Measurements from ENCODE around the gene TNRC6C. TPM values are rescaled to one million over a fixed set of nuclear protein-coding genes. Genes with fewer than 3 reads are reported as not detected.

The TNRC6C gene
- total and polyA plus RNA-seq, 2 donors: 11.8 to 12.0 TPM

- H3K27ac ChIP-seq (ENCODE audit: low read depth in 1 of 2, low read length in 1 of 2): peak overlapping the region in 1 of 2 donors; percentile 75
- DNase-seq (ENCODE audit: low read depth in 6 of 9, low spot score in 9 of 9): no peak
- H3K36me3 ChIP-seq (ENCODE audit: control insufficient read depth in 2 of 2, insufficient read depth in 2 of 2, low read length in 1 of 2): peaks cover 27 to 89% of the 10 kb centered on the region in 2 donors
- WGBS: 77% methylated on average over 6 of the region's 6 CpGs
- H3K9me3 ChIP-seq (ENCODE audit: control insufficient read depth in 2 of 2, insufficient read depth in 1 of 2, low read length in 1 of 2): no peaks in the 10 kb centered on the region
- H3K4me3 ChIP-seq (ENCODE audit: low read length in 2 of 2): peak overlapping the region; percentile 11 to 31
- H3K27me3 ChIP-seq (ENCODE audit: control insufficient read depth in 2 of 2, insufficient read depth in 1 of 2, low read length in 1 of 2): no peaks in the 10 kb centered on the region
- peaks cover 0 to 4% of the 10 kb centered on the region in 2 donors for H3K4me1 ChIP-seq (ENCODE audit: control insufficient read depth in 2 of 2, insufficient read depth in 2 of 2, low read length in 2 of 2)
Measured at GRCh38 chr17:78041386-78042179, 83.1 kb downstream of the TNRC6C start.

GRCh38 chr17:78042542-78042941, 84.0 kb downstream of the TNRC6C start:
- Histone ChIP-seq H3K27me3 (ENCODE audit: control insufficient read depth in 2 of 2, insufficient read depth in 1 of 2, low read length in 1 of 2) (no peaks in the 10 kb centered on the region), H3K9me3 (ENCODE audit: control insufficient read depth in 2 of 2, insufficient read depth in 1 of 2, low read length in 1 of 2) (no peaks in the 10 kb centered on the region), H3K4me1 (ENCODE audit: control insufficient read depth in 2 of 2, insufficient read depth in 2 of 2, low read length in 2 of 2) (peaks cover 0 to 4% of the 10 kb centered on the region in 2 donors), H3K27ac (ENCODE audit: low read depth in 1 of 2, low read length in 1 of 2) (no peak overlapping the region), H3K4me3 (ENCODE audit: low read length in 2 of 2) (no peak overlapping the region), H3K36me3 (ENCODE audit: control insufficient read depth in 2 of 2, insufficient read depth in 2 of 2, low read length in 1 of 2) (peaks cover 24 to 87% of the 10 kb centered on the region in 2 donors)
- WGBS: 98% methylated on average over 5 of the region's 5 CpGs
- DNase-seq (ENCODE audit: low read depth in 6 of 9, low spot score in 9 of 9): no peak

DNA sequence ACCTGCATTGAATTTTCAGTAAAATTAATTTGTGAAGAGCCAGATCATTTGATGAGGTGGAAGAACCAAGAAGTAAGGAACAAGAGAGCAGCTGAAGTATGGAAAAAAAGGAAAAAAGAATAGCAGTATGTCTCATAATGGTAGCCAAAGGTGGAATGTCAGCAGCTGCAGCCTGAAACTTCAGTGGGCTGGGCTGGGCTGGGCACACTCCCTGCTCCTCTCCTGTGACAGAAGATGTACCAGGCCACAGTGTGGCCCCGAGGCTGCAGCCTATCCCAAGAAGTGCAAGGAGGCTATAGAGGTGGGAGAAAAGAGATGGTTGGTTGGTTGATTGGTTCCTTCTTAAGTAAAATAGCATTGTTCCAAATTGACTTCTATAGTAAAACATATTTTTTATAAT, 84.5 kb downstream of the TNRC6C start:
- Histone ChIP-seq H3K4me1 (ENCODE audit: control insufficient read depth in 2 of 2, insufficient read depth in 2 of 2, low read length in 2 of 2) (peaks cover 0 to 4% of the 10 kb centered on the region in 2 donors), H3K9me3 (ENCODE audit: control insufficient read depth in 2 of 2, insufficient read depth in 1 of 2, low read length in 1 of 2) (no peaks in the 10 kb centered on the region), H3K36me3 (ENCODE audit: control insufficient read depth in 2 of 2, insufficient read depth in 2 of 2, low read length in 1 of 2) (peaks cover 22 to 85% of the 10 kb centered on the region in 2 donors), H3K4me3 (ENCODE audit: low read length in 2 of 2) (no peak overlapping the region), H3K27ac (ENCODE audit: low read depth in 1 of 2, low read length in 1 of 2) (no peak overlapping the region), H3K27me3 (ENCODE audit: control insufficient read depth in 2 of 2, insufficient read depth in 1 of 2, low read length in 1 of 2) (no peaks in the 10 kb centered on the region)
- 100% methylated on average over 1 of the region's 1 CpG for whole genome bisulfite sequencing
- no peak for DNase-seq (ENCODE audit: low read depth in 6 of 9, low spot score in 9 of 9)

DNA sequence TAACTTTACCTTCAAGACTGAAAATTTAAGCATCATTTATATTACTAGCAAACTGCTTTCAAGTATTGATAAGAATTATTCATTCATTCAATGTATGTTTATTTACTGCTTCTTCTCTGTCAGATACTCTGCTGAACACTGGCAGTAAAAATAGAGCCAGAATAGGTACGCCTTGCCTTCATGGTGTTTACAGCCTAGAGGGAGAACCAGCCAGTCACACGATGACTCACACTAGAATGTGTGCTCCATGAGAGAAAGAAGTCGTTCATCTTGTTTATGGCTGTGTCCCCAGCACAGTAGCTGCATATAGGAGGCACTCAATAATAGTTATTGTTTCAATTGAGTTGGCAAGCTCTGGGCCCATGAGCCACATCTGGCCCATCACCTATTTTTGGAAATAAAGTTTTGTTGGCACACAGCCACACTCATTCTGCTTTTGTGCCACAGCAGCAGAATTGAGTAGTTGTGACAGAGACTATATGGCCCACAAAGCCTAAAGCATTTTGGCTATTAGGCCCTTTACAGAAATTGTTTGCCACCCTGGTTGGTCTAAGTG, 85.9 kb downstream of the TNRC6C start:
- DNase-seq (ENCODE audit: low read depth in 6 of 9, low spot score in 9 of 9): no peak
- Histone ChIP-seq H3K9me3 (ENCODE audit: control insufficient read depth in 2 of 2, insufficient read depth in 1 of 2, low read length in 1 of 2) (no peaks in the 10 kb centered on the region), H3K27ac (ENCODE audit: low read depth in 1 of 2, low read length in 1 of 2) (no peak overlapping the region), H3K4me1 (ENCODE audit: control insufficient read depth in 2 of 2, insufficient read depth in 2 of 2, low read length in 2 of 2) (peaks cover 0 to 4% of the 10 kb centered on the region in 2 donors), H3K36me3 (ENCODE audit: control insufficient read depth in 2 of 2, insufficient read depth in 2 of 2, low read length in 1 of 2) (peaks cover 28 to 88% of the 10 kb centered on the region in 2 donors), H3K4me3 (ENCODE audit: low read length in 2 of 2) (no peak overlapping the region), H3K27me3 (ENCODE audit: control insufficient read depth in 2 of 2, insufficient read depth in 1 of 2, low read length in 1 of 2) (no peaks in the 10 kb centered on the region)
- 85% methylated on average over 3 of the region's 3 CpGs for WGBS

DNA sequence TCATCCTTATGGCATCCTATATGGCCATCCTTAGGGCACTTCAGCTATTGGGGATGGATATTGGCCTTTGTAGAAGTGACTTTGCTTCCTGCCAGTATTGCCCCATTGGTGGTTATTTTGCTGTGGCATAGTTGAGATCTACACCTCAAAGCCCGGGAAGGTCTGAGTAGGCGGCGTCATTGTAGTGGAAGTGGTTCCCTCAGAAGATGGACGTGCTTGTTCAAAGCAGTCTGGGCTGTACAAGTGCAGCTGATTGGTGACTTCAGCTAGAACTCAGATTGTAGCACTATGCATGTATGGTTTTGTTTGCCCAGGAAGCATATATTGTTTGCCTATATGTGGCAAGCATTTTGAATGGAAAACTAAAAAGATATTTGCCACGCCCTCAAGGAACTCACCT, 86.8 kb downstream of the TNRC6C start:
- no peaks in the 10 kb centered on the region for H3K4me1 ChIP-seq (ENCODE audit: control insufficient read depth in 2 of 2, insufficient read depth in 2 of 2, low read length in 2 of 2)
- 95% methylated on average over 5 of the region's 5 CpGs for WGBS

DNA sequence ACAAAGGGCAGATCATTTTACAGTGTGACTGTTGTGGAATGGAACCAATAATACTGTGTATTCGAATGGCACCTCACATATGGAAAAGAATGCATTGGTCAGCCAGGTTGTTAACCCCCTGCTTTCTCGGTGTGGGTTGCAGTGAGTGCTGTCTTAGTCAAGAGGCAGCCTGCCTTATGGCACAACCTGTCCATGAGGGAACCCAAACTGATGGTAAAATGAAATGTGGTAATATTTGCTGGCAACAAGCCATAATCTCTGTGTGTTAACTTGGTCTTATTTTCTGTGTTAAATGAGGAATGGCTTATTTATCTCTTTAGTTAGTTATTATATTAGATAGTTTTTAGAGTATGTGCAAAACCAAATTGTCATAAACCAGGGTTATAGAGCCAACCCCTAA, 88.4 kb downstream of the TNRC6C start:
- H3K9me3 ChIP-seq (ENCODE audit: control insufficient read depth in 2 of 2, insufficient read depth in 1 of 2, low read length in 1 of 2): no peaks in the 10 kb centered on the region
- H3K4me1 ChIP-seq (ENCODE audit: control insufficient read depth in 2 of 2, insufficient read depth in 2 of 2, low read length in 2 of 2): no peaks in the 10 kb centered on the region
- H3K27me3 ChIP-seq (ENCODE audit: control insufficient read depth in 2 of 2, insufficient read depth in 1 of 2, low read length in 1 of 2): no peaks in the 10 kb centered on the region
- no peak for DNase-seq (ENCODE audit: low read depth in 6 of 9, low spot score in 9 of 9)
- no peak overlapping the region for H3K4me3 ChIP-seq (ENCODE audit: low read length in 2 of 2)
- WGBS: 97% methylated on average over 2 of the region's 2 CpGs
- H3K36me3 ChIP-seq (ENCODE audit: control insufficient read depth in 2 of 2, insufficient read depth in 2 of 2, low read length in 1 of 2): peaks cover 48 to 90% of the 10 kb centered on the region in 2 donors
- H3K27ac ChIP-seq (ENCODE audit: low read depth in 1 of 2, low read length in 1 of 2): no peak overlapping the region

More for the DNA sequence above, 86.8 kb downstream of the TNRC6C start:
- Histone ChIP-seq H3K36me3 (ENCODE audit: control insufficient read depth in 2 of 2, insufficient read depth in 2 of 2, low read length in 1 of 2) (peaks cover 38 to 88% of the 10 kb centered on the region in 2 donors), H3K4me3 (ENCODE audit: low read length in 2 of 2) (no peak overlapping the region), H3K27me3 (ENCODE audit: control insufficient read depth in 2 of 2, insufficient read depth in 1 of 2, low read length in 1 of 2) (no peaks in the 10 kb centered on the region), H3K27ac (ENCODE audit: low read depth in 1 of 2, low read length in 1 of 2) (no peak overlapping the region), H3K9me3 (ENCODE audit: control insufficient read depth in 2 of 2, insufficient read depth in 1 of 2, low read length in 1 of 2) (no peaks in the 10 kb centered on the region)
- DNase-seq (ENCODE audit: low read depth in 6 of 9, low spot score in 9 of 9): no peak

- Histone ChIP-seq H3K9me3 (ENCODE audit: control insufficient read depth in 2 of 2, insufficient read depth in 1 of 2, low read length in 1 of 2) (no peaks in the 10 kb centered on the region), H3K36me3 (ENCODE audit: control insufficient read depth in 2 of 2, insufficient read depth in 2 of 2, low read length in 1 of 2) (peaks cover 59 to 91% of the 10 kb centered on the region in 2 donors), H3K4me3 (ENCODE audit: low read length in 2 of 2) (no peak overlapping the region), H3K27ac (ENCODE audit: low read depth in 1 of 2, low read length in 1 of 2) (no peak overlapping the region), H3K4me1 (ENCODE audit: control insufficient read depth in 2 of 2, insufficient read depth in 2 of 2, low read length in 2 of 2) (no peaks in the 10 kb centered on the region), H3K27me3 (ENCODE audit: control insufficient read depth in 2 of 2, insufficient read depth in 1 of 2, low read length in 1 of 2) (no peaks in the 10 kb centered on the region)
- 98% methylated on average over 10 of the region's 10 CpGs for WGBS
- DNase-seq (ENCODE audit: low read depth in 6 of 9, low spot score in 9 of 9): no peak
Measured at GRCh38 chr17:78048346-78049292, 90.1 kb downstream of the TNRC6C start.

DNA sequence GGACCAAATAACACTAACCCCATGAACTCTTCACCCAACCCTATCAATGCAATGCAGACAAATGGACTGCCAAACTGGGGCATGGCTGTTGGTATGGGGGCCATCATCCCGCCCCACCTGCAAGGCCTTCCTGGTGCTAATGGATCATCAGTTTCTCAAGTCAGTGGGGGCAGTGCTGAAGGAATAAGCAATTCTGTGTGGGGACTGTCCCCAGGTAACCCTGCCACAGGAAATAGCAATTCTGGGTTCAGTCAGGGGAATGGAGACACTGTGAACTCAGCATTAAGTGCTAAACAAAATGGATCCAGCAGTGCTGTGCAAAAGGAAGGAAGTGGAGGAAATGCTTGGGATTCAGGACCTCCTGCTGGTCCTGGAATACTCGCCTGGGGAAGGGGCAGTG, 91.1 kb downstream of the TNRC6C start:
- Histone ChIP-seq H3K27ac (ENCODE audit: low read depth in 1 of 2, low read length in 1 of 2) (no peak overlapping the region), H3K27me3 (ENCODE audit: control insufficient read depth in 2 of 2, insufficient read depth in 1 of 2, low read length in 1 of 2) (no peaks in the 10 kb centered on the region), H3K36me3 (ENCODE audit: control insufficient read depth in 2 of 2, insufficient read depth in 2 of 2, low read length in 1 of 2) (peaks cover 64 to 91% of the 10 kb centered on the region in 2 donors), H3K4me3 (ENCODE audit: low read length in 2 of 2) (no peak overlapping the region), H3K4me1 (ENCODE audit: control insufficient read depth in 2 of 2, insufficient read depth in 2 of 2, low read length in 2 of 2) (no peaks in the 10 kb centered on the region), H3K9me3 (ENCODE audit: control insufficient read depth in 2 of 2, insufficient read depth in 1 of 2, low read length in 1 of 2) (no peaks in the 10 kb centered on the region)
- over 99% methylated on average over 2 of the region's 2 CpGs for WGBS
- DNase-seq (ENCODE audit: low read depth in 6 of 9, low spot score in 9 of 9): no peak

Measured in thymus (tissue), 11 donors.